Stimulated activated CD8-positive, alpha-beta memory T cell treated with anti-CD3 and anti-CD28 coated beads, Interleukin-12 subunit alpha, Interleukin-12 subunit beta, amount 100 ng/mL, for 1 hour (primary cell): ENCODE measurements around the gene CTNNA1.

Experiments used
- DNase-seq: peaks from one replicate; pipeline ENCODE4 v3.0.0-alpha.2; 2020; ENCODE audit warnings: low read depth

CTNNA1 gene

DNA sequence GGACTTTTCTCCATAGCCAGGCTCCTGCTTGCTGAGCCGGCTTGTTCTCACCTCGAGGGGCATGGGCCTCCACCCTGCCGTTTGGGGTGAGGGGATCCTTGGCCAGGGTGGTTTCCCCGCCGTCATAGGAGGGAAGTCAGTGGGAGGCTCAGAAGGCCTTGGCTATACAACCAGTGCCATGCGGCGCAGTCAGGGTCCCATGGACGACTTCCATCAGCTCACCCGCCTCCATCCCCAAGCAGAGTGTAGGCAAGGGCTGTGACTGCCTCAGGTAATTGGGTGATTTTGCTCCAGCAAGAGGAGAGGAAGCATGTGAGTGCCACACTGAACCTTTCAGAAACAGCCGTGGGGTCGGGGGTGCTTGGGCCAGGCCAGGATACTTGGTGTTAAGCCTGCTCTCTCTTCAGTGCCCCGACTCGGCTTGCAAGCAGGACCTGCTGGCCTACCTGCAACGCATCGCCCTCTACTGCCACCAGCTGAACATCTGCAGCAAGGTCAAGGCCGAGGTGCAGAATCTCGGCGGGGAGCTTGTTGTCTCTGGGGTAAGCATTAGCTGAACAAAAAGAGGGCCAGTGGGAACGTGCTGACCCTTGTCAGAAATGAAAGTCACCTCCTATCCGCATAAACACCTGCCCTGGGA lies 179.1 kb downstream of the CTNNA1 start:
- no peak for DNase-seq

DNA sequence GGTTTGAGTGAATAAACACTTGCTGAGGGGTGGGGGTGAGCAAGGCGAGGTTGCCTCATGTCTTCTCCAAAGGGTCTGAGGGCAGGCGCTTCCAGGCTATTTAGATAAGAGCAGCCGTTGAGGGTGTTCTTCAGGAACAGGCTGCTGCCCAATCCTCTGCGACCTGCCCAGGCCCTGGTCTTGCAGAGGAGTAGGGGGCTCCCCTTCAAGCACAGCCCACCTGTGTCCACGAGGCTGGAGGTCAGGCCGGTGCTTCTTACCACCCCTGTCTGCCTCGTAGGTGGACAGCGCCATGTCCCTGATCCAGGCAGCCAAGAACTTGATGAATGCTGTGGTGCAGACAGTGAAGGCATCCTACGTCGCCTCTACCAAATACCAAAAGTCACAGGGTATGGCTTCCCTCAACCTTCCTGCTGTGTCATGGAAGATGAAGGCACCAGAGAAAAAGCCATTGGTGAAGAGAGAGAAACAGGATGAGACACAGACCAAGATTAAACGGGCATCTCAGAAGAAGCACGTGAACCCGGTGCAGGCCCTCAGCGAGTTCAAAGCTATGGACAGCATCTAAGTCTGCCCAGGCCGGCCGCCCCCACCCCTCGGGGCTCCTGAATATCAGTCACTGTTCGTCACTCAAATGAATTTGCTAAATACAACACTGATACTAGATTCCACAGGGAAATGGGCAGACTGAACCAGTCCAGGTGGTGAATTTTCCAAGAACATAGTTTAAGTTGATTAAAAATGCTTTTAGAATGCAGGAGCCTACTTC lies 180.5 kb downstream of the CTNNA1 start:
- DNase-seq, result no peak

DNA sequence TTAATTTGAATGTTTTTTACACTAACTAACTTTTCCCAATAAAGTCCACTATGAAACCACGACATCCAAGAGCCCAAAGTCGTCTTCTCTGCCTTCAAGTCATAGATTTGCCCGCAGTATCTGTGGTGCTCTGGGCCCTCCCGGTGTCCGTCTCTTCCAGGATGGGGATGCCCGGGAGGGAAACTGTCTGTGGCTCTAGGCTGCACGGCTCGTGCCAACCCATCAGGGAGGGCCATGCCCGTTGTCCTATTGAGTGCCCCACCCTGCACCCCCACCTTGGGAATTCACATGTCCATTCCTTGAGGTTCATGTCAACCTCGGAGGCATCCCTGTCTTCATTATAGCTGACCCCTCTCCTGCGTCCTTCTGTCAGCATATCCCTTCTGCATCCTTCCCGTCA lies 181.7 kb downstream of the CTNNA1 start:
- no peak for DNase-seq

DNA sequence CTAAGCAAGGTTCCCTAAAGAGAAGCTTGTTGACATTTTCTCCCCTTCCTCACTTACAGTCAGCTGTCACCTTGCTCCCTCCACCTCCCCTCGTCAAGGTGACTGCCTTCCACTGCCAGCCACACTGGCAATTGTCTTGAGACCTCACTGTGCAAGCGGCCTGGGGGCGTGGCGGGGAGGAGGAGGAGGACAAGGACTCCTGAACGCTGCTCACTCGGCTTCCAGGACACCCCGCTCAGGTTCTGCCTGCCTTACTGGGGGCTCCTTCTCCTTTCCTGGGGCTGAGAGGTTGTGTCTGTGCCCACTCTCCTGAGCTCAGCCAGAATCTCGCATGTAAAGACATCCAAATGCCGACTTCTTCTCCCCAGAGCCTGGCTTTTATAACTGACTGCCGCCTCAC lies 182.2 kb downstream of the CTNNA1 start:
- no peak for DNase-seq

DNA sequence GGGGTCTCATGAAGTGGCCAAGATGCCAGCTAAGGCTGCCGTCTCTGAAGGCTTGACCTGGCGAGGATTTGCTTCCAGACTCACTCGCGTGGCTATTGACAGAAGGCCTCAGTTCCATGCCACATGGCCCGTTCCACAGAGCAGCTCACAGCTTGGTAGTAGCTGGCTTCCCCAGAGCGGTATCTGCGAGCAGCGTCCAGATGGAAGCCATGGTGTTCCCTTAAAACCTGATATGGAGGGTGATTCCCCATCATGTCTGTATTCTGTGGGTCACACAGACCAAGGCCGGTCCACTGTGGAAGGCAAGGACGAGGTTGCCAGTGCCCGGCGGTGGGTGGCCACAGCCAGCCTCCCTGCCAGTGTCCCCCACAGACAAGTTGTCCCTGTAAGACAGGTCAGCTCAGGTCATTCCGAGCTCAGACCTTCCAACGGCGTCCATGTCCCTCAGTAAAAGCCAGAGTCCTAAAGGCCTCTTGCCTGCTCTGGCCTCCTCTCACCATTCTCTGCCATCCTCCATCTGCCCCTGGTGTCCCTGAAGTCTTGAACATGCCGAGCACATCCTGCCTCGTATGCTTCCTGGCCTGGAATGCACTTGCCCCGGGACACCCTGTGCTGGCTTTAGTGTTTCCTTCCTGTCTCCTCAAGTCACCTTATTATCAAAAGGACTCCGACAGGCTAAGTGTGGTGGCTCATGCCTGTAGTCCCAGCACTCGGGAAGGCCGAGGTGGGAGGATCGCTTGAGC lies 183.2 kb downstream of the CTNNA1 start:
- DNase-seq, result no peak

DNA sequence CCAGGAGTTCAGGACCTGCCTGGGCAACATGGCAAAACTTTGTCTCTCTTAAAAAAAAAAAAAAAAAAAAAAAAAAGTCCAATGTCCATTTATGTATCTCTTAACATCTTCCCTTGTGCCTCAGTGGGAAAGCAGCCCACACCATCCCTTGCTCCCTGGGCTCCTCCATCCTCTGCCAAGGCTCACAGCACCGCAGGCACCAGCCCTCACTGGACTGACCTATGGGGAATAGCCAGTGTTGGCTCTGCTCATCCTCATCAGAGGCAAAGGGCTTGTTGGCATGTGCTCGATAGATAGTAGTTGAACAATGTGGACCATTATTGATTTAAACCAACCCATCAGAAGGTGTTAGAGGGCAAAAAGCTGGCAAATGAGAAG lies 183.7 kb downstream of the CTNNA1 start:
- DNase-seq, result no peak

DNA sequence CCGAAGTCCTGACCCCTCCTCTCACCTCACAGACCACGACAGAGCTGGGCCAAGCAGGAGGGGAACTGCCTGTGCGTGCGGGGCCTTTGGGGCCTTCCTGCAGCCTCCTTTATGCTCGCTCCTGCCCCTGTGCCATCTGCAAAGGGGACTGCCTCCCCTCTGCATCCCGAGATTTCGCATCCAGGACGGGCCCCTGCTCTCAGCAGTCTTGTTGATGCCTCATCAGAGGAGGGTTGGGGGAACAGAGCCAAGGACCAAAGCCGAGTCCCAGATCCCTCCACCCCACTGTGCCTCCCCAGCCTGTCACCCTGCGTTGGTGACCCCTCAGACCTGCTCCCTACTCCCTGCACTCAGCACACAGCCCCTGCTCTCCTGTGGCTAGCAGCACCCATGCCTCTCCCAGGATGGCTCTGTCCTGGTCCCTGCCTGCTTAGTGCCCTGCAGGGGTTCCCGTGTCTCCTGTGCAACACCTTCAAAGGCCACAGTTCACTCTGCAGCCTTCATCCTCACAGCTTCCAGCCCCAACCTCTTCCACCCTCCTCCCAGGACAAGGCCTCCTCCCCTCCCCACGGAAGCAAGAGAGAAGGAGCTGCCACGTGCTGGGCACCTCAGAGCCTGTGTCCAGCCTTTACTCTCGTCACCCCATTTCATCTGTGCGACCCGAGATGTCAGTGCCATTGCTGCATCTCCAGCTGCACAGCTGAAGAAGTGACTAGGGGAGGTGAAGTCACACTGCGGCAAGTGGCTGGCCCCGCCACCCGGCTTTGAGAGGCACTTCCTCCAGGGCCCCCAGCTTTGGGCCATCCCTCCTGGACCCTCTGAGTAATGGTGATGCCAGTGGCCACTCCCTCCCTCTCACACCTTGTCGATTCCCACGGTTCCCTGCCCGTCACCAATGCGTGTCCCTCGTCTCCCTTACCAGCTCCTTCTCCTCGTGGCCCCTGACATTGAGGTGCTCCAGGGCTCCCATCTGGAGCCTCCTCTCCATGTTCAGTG lies 184.5 kb downstream of the CTNNA1 start:
- DNase-seq, result no peak

DNA sequence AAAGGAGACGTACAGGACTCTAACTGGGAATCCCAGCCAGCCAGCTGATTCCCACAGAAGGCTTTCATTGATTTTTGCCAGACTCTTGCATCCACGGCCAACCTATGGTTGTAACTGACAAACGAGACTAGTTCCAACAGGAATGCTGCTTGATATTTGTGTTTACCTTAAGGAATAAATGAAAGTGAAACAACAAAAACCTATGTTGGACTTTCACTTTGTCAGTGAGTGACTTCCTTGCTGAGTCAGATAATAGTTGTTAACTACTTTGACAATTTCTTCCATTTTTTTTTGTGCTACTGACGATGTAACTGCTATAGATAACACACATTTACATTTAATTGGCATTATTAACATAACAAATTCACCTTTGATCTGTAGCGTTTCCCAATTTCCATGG lies 185.3 kb downstream of the CTNNA1 start:
- DNase-seq, result no peak

DNA sequence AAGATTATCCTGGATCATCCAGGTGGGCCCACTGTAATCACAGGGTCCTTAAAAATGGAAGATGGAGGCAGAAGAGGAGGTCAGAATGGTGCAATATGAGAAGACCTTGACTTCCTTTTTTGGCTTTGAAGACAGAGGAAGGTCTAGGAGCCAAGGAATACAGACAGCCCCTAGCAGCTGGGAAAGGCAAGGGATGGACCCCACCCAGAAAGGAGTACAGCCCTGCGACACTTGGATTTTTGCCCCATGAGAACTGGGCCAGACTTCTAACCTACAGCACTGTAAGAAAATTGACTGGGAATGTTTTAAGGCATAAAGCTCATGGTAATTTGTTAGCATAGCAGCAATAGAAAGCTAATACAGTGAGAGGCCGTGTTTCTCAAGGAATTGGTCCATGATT lies 188.8 kb downstream of the CTNNA1 start:
- DNase-seq, result no peak

DNA sequence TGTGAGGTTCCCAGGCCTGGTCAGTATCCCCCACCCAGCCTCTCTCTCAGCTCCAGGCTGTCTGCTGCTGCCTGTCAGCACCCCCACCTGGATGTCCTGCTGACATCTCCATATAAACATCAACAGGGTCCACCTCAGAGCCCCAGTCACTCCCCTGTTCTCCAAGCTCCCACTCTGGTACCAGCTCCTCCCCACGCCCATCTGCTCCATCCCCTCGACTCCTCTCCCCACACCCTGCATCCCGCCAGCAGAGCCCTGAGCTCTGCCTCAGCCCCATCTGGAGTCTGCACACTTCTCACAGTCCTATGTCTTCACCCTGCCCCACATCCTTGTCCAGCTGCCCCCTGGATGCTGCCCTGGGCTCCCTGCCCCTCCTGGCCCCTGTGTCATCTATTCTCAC lies 189.6 kb downstream of the CTNNA1 start:
- DNase-seq, result no peak

DNA sequence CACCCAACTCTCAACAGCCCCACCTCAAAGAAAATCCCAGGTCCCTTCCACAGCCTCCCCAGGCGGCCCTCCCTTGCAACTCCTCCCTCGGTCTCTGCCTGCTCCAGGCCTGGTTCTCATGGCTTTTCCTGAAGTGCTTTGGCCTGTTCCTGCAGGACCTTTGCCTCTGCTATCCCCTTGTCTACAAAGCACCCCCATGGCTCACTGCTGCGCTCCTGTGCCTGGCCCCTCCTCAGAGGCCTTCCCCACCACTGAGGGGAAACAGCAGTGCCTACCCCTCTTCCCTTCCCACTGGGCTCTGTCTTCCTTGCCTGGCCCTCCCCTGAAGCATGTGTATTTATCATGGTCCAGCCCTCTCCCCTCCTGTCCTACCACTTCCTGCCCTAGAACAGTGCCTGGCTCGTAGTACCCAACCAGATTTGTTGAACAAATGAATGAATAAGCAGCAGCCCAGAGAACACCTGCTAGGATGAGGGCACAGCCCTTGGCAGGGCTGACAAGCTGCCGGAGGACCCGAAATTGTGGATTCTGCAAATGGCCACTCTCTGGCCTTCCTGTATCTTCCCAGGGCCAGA lies 190.5 kb downstream of the CTNNA1 start:
- DNase-seq, result no peak

DNA sequence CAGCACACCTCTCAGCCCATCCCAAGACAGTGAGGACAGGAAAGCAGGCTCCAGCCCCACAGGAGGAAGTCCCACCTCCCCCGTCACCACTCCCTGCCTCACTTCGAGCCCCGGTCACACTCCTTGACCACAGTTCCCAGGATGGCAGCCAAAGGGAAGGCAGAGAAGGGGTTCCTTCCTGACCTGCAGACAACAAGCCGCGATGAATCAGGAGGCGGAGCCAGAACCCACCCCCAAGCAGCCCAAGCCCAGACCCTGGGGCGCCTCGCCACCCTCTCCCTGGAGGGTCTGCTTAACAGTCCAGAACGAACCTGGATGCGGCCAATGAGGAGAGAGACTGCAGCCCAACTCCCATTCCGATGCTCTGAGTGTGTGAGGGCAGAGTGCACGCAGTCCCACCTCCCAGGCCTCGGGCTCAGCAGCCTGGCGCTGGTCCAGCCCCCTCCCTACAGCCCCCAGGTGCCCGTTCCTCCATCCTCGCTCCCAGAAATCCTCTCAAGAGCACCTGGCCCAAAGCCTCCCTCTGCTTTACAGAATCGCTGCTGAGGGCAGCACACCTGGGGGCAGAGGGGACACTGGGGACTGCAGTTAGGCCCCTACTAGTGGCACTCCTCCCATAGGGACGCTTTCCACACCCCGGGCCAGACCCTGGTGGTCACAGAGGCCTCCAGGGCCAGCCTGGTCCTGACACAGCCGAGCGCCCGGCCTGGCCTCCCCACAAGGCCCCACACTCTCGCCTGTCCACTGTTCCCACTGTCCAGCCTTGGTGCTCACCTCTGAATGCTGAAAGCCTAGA lies 191.5 kb downstream of the CTNNA1 start:
- no peak for DNase-seq

DNA sequence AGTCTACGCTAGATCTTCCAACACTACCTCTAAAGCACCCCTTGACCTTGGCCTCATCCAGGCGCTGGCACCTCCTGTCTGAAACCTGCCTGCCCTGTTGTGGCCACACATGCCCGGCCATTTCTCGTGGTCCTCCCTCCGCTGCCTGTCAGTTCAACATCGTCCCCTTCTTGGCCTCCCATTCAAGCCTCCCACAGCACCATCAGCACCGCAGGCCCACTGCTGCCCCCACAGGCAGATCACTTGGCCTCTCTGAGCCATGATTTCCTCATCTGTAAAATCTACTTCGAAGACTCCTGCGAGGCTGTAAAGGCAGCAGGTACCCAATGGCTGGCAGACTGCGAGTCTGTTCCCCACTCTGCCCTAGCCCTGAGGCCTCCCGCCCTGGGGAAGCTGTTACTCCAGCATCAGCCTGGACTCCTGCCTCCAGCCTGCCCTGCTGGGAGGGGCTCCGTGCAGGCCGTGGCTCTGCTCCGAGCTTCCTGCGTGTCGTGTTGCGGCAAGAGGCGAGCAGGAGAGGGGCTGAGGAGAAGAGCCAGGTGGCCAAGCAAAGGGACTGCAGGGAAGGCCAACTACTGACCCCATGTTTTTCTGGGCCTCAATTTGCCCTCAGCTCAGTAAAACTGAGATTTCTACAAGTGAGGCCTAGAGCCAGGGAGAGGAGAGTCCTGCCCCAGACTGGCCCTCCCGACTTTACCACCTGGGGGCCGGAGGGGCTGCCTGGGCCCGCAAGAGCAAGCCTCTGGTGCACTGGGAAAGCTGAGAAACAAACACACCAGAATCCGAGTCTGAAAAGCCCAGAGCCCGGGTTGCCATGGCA lies 192.4 kb downstream of the CTNNA1 start:
- no peak for DNase-seq

DNA sequence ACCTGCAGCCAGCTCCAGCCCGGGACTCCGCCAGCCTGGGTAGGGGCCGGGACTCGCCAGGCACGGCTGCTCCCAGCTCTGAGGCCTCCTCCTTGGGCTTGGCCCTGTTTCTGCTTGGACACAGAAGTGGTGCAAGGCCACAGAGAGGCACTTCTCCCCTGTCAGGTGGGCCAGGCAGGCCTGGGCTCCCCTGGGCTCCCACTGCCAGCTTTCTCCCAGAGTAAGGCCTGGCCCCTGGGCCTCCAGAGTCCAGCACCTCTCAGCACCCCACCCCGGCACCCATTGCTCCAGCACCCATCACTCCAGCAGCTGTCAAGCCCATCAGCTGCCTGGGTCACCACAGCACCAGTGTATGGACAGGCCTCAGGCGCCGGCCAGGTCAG lies 193.0 kb downstream of the CTNNA1 start:
- no peak for DNase-seq

DNA sequence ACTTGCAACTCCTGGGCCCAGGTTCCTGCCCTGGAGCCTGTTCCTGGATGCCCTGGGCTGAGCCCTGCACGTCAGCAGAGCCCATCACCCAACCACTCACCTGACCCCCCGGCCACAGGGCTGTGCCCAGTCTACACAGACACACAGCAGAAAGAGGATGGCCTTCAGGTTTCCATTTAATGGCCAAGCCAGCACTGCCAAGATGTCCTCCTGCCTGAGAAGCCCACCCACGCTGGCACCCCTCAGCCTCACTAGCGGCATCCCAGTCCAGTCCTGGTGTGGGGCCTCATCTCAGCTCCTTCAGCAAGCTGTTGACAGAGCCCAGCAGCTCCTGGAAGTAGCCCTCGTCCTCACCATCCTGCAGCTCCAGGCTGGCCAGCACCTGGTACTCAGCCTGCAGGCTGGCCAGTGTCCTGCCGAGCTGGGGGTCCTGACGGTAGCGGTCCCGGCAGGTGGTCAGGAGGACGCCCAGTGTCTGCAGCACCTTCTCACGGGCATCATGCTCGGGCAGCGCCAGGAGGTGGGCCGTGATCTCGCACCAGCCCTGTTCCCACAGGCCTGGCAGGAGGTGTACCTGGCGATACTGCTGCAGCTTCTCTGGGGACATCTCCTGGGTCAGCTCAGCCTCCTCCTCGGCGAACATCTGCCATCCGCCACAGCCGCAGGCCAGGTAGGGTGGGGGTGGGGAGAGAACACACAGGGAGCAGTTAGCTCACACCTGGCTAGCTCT lies 193.8 kb downstream of the CTNNA1 start:
- no peak for DNase-seq

DNA sequence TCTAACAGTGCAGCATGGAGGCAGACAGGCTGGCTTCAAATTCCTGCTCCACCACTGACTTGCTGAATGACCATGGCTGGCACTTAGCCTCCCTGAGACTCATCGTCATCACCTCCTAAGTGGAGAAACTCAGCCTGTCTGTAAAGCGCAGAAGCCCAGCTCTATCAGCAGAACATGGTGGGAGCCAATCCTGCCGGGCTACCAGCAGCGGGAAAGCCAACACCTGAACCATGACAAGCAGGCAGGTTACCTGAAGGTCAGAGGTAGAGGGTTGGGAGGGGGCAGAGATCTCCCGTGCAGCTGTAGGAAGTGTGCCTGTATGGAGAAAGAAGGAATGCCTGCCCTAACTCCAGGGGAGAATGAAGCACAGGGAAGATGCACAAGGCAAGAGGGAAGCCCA lies 194.6 kb downstream of the CTNNA1 start:
- DNase-seq, result no peak

DNA sequence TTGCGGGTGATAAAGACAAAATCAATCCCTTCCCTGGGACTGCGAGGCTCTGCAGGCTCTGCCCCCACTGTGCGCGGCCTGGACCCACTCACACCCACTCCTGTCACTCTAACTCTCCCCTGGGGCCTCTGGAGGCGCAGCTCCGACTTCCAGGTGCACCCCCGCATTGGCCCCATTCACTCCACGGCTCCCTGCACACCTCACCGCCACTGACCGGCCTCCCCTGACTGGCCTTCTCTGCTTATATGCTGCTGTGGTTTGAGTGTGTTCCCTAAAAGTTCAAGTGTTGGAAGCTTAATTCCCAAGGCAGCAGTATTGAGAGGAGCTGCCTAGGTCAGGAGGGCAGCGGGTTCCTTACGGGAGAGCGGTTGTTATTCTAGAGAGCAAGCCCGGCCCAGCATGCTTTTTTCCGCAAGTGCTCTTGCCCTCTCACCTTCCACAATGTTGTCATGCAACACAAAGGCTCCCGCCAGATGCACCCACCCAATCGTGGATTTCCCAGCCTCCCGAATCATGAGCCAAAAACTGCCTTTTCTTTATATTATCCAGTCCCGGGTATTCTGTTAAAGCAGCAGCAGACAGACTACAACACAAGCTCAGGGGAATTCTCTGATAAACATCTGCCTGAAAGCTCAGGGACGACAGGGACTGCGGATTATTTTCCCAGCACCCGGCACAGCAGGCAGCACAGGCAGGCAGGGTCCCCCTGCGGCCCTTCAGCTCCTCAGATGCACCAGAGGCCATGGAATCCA lies 195.4 kb downstream of the CTNNA1 start:
- no peak for DNase-seq

DNA sequence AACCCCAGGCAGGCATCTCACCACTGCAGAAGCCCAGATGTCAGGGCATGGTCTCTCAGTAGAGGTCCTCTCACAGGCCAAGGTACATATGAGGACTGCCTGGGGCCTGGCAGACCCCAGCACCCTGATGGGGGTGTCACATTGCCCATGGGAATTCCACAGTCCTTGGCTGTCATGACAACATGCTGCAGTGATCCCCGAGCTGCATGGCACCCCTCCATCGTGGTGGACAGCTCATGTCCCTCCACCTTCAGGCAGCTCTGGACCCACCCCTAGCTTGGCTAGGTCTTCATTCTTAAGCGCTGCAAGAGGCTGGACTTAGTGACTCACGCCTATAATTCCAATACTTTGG lies 196.0 kb downstream of the CTNNA1 start:
- DNase-seq, result no peak

DNA sequence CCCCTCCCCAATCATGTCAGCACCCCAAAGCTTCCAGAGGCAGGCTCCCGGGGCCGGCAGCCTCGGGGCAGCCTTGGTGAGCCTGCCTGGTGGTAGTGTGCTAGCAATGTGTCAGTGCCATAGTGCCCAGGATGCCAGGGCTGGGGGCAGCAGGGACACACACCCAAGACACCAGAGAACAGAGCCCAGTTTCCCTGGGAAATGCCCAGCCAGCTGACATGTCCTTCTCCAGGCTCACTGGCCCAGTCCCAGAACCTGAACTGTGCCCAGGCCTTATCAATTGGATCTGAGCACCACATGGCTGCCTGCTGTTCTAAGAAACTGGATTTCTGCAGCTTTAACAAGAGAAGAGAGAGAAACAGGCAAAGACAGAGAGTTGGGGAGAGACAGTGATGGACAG lies 196.8 kb downstream of the CTNNA1 start:
- no peak for DNase-seq
